ENCODE results near the gene MAOA. TPM values are rescaled to one million over a fixed set of nuclear protein-coding genes. Genes with fewer than 3 reads are reported as not detected.

Gene MAOA
- total RNA-seq, 1 donor from 2014 or later: 1.6 TPM

GRCh38 chrX:43728002-43728401 lies 71.9 kb downstream of the MAOA start:
- Mint-ChIP-seq H3K27me3 (ENCODE audit: unreplicated experiment) (no peaks in the 10 kb centered on the region), H3K4me3 (ENCODE audit: unreplicated experiment) (no peak overlapping the region), H3K4me1 (ENCODE audit: unreplicated experiment) (no peaks in the 10 kb centered on the region), H3K36me3 (ENCODE audit: low read depth, unreplicated experiment) (no peaks in the 10 kb centered on the region), H3K27ac (ENCODE audit: unreplicated experiment) (no peak overlapping the region), H3K9me3 (ENCODE audit: unreplicated experiment) (no peaks in the 10 kb centered on the region)
- TF ChIP-seq CTCF (IDR thresholded peaks at IDR 0.05; ENCODE audit: unreplicated experiment): no peak
- no peak for DNase-seq (ENCODE audit: low spot score)

GRCh38 chrX:43728966-43729365 lies 72.9 kb downstream of the MAOA start:
- Mint-ChIP-seq H3K27ac (ENCODE audit: unreplicated experiment) (no peak overlapping the region), H3K9me3 (ENCODE audit: unreplicated experiment) (no peaks in the 10 kb centered on the region), H3K4me1 (ENCODE audit: unreplicated experiment) (no peaks in the 10 kb centered on the region), H3K27me3 (ENCODE audit: unreplicated experiment) (no peaks in the 10 kb centered on the region), H3K4me3 (ENCODE audit: unreplicated experiment) (no peak overlapping the region), H3K36me3 (ENCODE audit: low read depth, unreplicated experiment) (no peaks in the 10 kb centered on the region)
- DNase-seq (ENCODE audit: low spot score): no peak
- TF ChIP-seq CTCF (IDR thresholded peaks at IDR 0.05; ENCODE audit: unreplicated experiment): no peak

- TF ChIP-seq CTCF (IDR thresholded peaks at IDR 0.05; ENCODE audit: unreplicated experiment): no peak
- H3K36me3 Mint-ChIP-seq (ENCODE audit: low read depth, unreplicated experiment): no peaks in the 10 kb centered on the region
- no peak overlapping the region for H3K4me3 Mint-ChIP-seq (ENCODE audit: unreplicated experiment)
- no peaks in the 10 kb centered on the region for H3K9me3 Mint-ChIP-seq (ENCODE audit: unreplicated experiment)
- no peak for DNase-seq (ENCODE audit: low spot score)
- no peaks in the 10 kb centered on the region for H3K27me3 Mint-ChIP-seq (ENCODE audit: unreplicated experiment)
- H3K4me1 Mint-ChIP-seq (ENCODE audit: unreplicated experiment): no peaks in the 10 kb centered on the region
- no peak overlapping the region for H3K27ac Mint-ChIP-seq (ENCODE audit: unreplicated experiment)
Measured at GRCh38 chrX:43731086-43731485, 75.0 kb downstream of the MAOA start.

GRCh38 chrX:43733699-43734098 lies 77.6 kb downstream of the MAOA start:
- Mint-ChIP-seq H3K9me3 (ENCODE audit: unreplicated experiment) (no peaks in the 10 kb centered on the region), H3K36me3 (ENCODE audit: low read depth, unreplicated experiment) (no peaks in the 10 kb centered on the region), H3K4me1 (ENCODE audit: unreplicated experiment) (no peaks in the 10 kb centered on the region), H3K4me3 (ENCODE audit: unreplicated experiment) (no peak overlapping the region), H3K27ac (ENCODE audit: unreplicated experiment) (no peak overlapping the region), H3K27me3 (ENCODE audit: unreplicated experiment) (no peaks in the 10 kb centered on the region)
- TF ChIP-seq CTCF (IDR thresholded peaks at IDR 0.05; ENCODE audit: unreplicated experiment): no peak
- no peak for DNase-seq (ENCODE audit: low spot score)

GRCh38 chrX:43734444-43734843 lies 78.3 kb downstream of the MAOA start:
- no peak for TF ChIP-seq CTCF (IDR thresholded peaks at IDR 0.05; ENCODE audit: unreplicated experiment)
- Mint-ChIP-seq H3K4me1 (ENCODE audit: unreplicated experiment) (no peaks in the 10 kb centered on the region), H3K27ac (ENCODE audit: unreplicated experiment) (no peak overlapping the region), H3K4me3 (ENCODE audit: unreplicated experiment) (no peak overlapping the region), H3K36me3 (ENCODE audit: low read depth, unreplicated experiment) (no peaks in the 10 kb centered on the region), H3K27me3 (ENCODE audit: unreplicated experiment) (no peaks in the 10 kb centered on the region), H3K9me3 (ENCODE audit: unreplicated experiment) (no peaks in the 10 kb centered on the region)
- DNase-seq (ENCODE audit: low spot score): no peak
